HEK293T (cell line): ENCODE data around the gene NEK10.

Source experiments
- BHLHE40 ChIP-seq: fragments of 450-650 bp; IDR thresholded peaks from 2 replicates; pipeline ENCODE4 v1.6.1; 2016; ENCODE audit warnings: mild to moderate bottlenecking, moderate library complexity, borderline replicate concordance
- ELF4 ChIP-seq: fragments of 450-650 bp; IDR thresholded peaks from 2 replicates; pipeline ENCODE4 v1.6.1; 2017; ENCODE audit warnings: antibody characterized with exemption
- FOXK2 ChIP-seq: fragments of 450-650 bp; IDR thresholded peaks from 2 replicates; pipeline ENCODE4 v1.6.1; 2016; ENCODE audit warnings: mild to moderate bottlenecking
- FOXM1 ChIP-seq: fragments of 450-650 bp; IDR thresholded peaks from 2 replicates; pipeline ENCODE4 v1.6.1; 2017; ENCODE audit warnings: mild to moderate bottlenecking, borderline replicate concordance
- HDGF ChIP-seq: fragments of 450-650 bp; IDR thresholded peaks from 2 replicates; pipeline ENCODE4 v1.6.1; 2017; ENCODE audit warnings: antibody characterized with exemption, borderline replicate concordance
- SUZ12 ChIP-seq: fragments of 450-650 bp; IDR thresholded peaks from 2 replicates; pipeline ENCODE4 v1.6.1; 2016; ENCODE audit warnings: mild to moderate bottlenecking

DNA sequence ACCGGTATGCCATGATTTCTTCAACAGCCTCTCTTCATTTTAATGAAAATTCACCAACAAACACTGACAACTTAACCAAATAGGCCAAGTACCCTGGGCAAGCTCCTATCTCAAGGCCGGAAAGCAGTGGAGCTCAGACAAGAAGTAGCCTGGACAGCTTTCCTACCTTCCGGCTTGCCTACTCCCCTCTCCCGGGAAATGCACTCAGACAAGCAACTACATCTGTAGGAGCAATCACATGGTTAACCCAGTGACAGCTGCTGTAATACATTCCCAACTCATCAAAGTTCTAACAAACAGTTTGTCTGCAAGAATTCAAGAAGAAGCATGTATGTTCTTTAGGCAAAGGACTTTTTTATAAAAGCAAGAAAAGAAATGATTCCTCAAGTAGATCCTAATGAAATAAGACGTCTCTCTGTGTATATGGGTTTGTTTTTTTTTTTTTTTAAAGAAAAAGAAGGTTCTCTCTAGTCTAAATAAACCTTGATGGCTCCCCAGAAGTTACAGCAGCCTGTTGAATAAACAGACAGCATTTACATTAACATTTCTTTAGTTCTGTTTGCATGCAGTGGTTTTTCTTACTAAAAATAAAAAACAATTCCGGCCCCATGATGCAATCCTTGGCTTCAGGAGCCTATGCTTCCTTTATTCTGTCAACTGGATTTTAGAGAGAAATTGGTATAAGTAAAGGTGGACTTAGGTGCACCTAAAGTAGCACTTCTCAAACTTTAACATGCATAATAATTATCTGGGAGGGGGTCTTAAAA is 278.7 kb downstream of the NEK10 start:
- TF ChIP-seq HDGF = no peak
- no peak for TF ChIP-seq FOXK2
- TF ChIP-seq ELF4 = no peak
- TF ChIP-seq SUZ12 = no peak
- no peak for TF ChIP-seq BHLHE40
- no peak for TF ChIP-seq FOXM1
